Measurements from ENCODE around the gene RUNX3. TPM values are rescaled to one million over a fixed set of nuclear protein-coding genes. Genes with fewer than 3 reads are reported as not detected.

RUNX3 gene
- total and polyA plus RNA-seq, 2 of the 8 experiments (the other 6 are each of a cell fraction or from before 2014, with no cell fraction given), result 0.62 to 0.82 TPM

- H3K23me2 ChIP-seq (ENCODE audit: low read depth, low read length), result no peaks in the 10 kb centered on the region
- H2BK120ac ChIP-seq (replicated peaks; ENCODE audit: low read depth, low read length), result no peak overlapping the region
- H3K14ac ChIP-seq (ENCODE audit: insufficient read length), result no peak overlapping the region
- H3K9me3 ChIP-seq (ENCODE audit: insufficient read depth in 2 of 2, low read depth in 1 of 2, low read length in 1 of 2), result no peaks in the 10 kb centered on the region
- no peaks in the 10 kb centered on the region for H3K4me1 ChIP-seq (replicated peaks in 1 of 4; ENCODE audit: control insufficient read depth in 3 of 4, insufficient read depth in 4 of 4, low read length in 3 of 4)
- H4K8ac ChIP-seq (ENCODE audit: extremely low read depth, insufficient read depth, low read length), result no peak overlapping the region
- H3K56ac ChIP-seq (replicated peaks; ENCODE audit: insufficient read length, low read depth, low read length), result no peak overlapping the region
- no peak overlapping the region for H2AFZ ChIP-seq (ENCODE audit: low read length)
- H3K27ac ChIP-seq (ENCODE audit: low read depth, low read length), result no peak overlapping the region
- DNase-seq (ENCODE audit: low read depth in 1 of 2, low spot score in 2 of 2), result no peak
- H3K4ac ChIP-seq (replicated peaks; ENCODE audit: insufficient read length, low read depth, low read length), result no peak overlapping the region
- H2BK20ac ChIP-seq (ENCODE audit: low read length), result no peak overlapping the region
- H4K91ac ChIP-seq (replicated peaks; ENCODE audit: insufficient read length, low read length), result no peak overlapping the region
- no peak overlapping the region for H3K9ac ChIP-seq (replicated peaks in 1 of 4; ENCODE audit: extremely low read depth in 1 of 4, low read depth in 3 of 4, low read length in 3 of 4)
- H4K20me1 ChIP-seq (replicated peaks in 1 of 2; ENCODE audit: control insufficient read depth in 1 of 2, insufficient read depth in 2 of 2, low read length in 2 of 2), result no peaks in the 10 kb centered on the region
- H2BK15ac ChIP-seq (ENCODE audit: low read length), result no peak overlapping the region
- no peak overlapping the region for H2BK12ac ChIP-seq (ENCODE audit: low read depth, low read length)
- POLR2A ChIA-PET (ENCODE audit: partially characterized antibody), result interaction anchor here (1.1 kb wide), 1 partner anchor 21 kb away, joined by 3 read pairs; no protein-coding TSS in a partner anchor
- WGBS, 2 experiments (ENCODE audit: extremely low coverage in 1 of 2, insufficient coverage in 1 of 2, insufficient read length in 1 of 2, insufficient replicate concordance in 2 of 2, low coverage in 1 of 2, low lambda C conversion rate in 2 of 2, missing lambda C conversion rate in 1 of 2), result 96% methylated on average over 5 of the region's 5 CpGs; no CpG with 5 or more reads in 1 of the 2 experiments
- H3K36me3 ChIP-seq (ENCODE audit: control insufficient read depth in 2 of 4, insufficient read depth in 4 of 4, low read length in 3 of 4), result no peaks in the 10 kb centered on the region
- no peak overlapping the region for H4K5ac ChIP-seq (ENCODE audit: insufficient read length, low read depth, low read length)
- TF ChIP-seq GTF2F1 (IDR thresholded peaks at IDR 0.05; ENCODE audit: borderline replicate concordance, low read depth, low read length), result no peak
- no peak for TF ChIP-seq ZNF274 (IDR thresholded peaks at IDR 0.05; ENCODE audit: borderline replicate concordance, extremely low read depth, low read length)
- TF ChIP-seq CHD1 (IDR thresholded peaks at IDR 0.05; ENCODE audit: low read depth, low read length), result no peak
- no peak for TF ChIP-seq SP2 (IDR thresholded peaks at IDR 0.05; ENCODE audit: low read length)
- no peak for TF ChIP-seq ASH2L (IDR thresholded peaks at IDR 0.05; ENCODE audit: low read length)
- TF ChIP-seq ATF3 (IDR thresholded peaks at IDR 0.05; ENCODE audit: insufficient read depth, low read depth, low read length), result no peak
- no peak for TF ChIP-seq RXRA (IDR thresholded peaks at IDR 0.05; ENCODE audit: insufficient read depth, low read depth, low read length)
- TF ChIP-seq TBP (IDR thresholded peaks at IDR 0.05; ENCODE audit: low read depth, low read length), result no peak
- no peak for TF ChIP-seq CBX5 (IDR thresholded peaks at IDR 0.05; ENCODE audit: low read depth, low read length)
- no peak for TF ChIP-seq MAX (IDR thresholded peaks at IDR 0.05)
- TF ChIP-seq JUN (IDR thresholded peaks at IDR 0.05; ENCODE audit: low read depth, low read length), result no peak
- no peak for FAIRE-seq
- H3K79me2 ChIP-seq (ENCODE audit: control insufficient read depth in 1 of 2, insufficient read depth in 2 of 2, low read length in 2 of 2), result no peaks in the 10 kb centered on the region
- H3K79me1 ChIP-seq (ENCODE audit: low read depth, low read length), result no peaks in the 10 kb centered on the region
- no peak overlapping the region for H3K23ac ChIP-seq (ENCODE audit: insufficient read length)
- CTCF ChIA-PET (ENCODE audit: partially characterized antibody), result interaction anchor here (0.9 to 11.9 kb wide), 3 partner anchors 9 to 63 kb away, joined by 3 to 69 read pairs (median 5); no protein-coding TSS in a partner anchor
- no peak overlapping the region for H3K4me3 ChIP-seq (ENCODE audit: extremely low read depth in 1 of 4, insufficient read depth in 2 of 4, low read depth in 3 of 4, low read length in 4 of 4)
- H2AK5ac ChIP-seq (ENCODE audit: low read depth, low read length), result no peak overlapping the region
- H3K4me2 ChIP-seq (ENCODE audit: insufficient read depth in 1 of 2, low read depth in 2 of 2, low read length in 2 of 2), result no peak overlapping the region
- no peak overlapping the region for H2BK5ac ChIP-seq (ENCODE audit: low read depth, low read length)
- no peaks in the 10 kb centered on the region for H3K27me3 ChIP-seq (replicated peaks in 1 of 4; ENCODE audit: control insufficient read depth in 3 of 4, extremely low read depth in 1 of 4, insufficient read depth in 3 of 4, low read length in 3 of 4)
- no peak overlapping the region for H3K18ac ChIP-seq (ENCODE audit: extremely low read depth, low read length)
Measured at GRCh38 chr1:24855474-24855873, 74.6 kb downstream of the RUNX3 start.

All from H1 (cell line).